Activated CD4-positive, alpha-beta T cell treated with anti-CD3 and anti-CD28 coated beads, Interleukin-2, amount 50 U/mL, for 48 hours (primary cell): ENCODE measurements around the gene DOLPP1.

Experiments
- DNase-seq, 2 experiments: peaks; one replicate each; pipeline ENCODE4 v3.0.0-alpha.2; 2020

The DOLPP1 gene

DNA sequence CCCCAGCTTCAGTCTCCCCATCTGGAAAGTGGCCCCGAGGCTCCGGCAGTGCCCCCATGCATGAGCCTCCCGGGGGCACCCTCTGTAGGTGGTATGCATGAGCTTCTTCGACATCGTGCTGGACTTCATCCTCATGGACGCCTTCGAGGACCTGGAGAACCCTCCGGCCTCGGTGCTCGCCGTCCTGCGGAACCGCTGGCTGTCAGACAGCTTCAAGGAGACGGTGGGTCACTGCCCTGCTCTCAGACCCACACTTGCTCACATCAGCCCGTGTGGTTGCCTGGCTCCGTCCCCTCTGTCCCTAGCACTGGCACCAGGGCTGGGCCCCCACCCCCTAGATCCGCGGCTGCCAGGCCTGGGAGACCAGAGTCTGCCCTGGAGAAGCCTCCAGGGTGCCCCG is 12.8 kb upstream of the DOLPP1 start:
- DNase-seq: no peak

DNA sequence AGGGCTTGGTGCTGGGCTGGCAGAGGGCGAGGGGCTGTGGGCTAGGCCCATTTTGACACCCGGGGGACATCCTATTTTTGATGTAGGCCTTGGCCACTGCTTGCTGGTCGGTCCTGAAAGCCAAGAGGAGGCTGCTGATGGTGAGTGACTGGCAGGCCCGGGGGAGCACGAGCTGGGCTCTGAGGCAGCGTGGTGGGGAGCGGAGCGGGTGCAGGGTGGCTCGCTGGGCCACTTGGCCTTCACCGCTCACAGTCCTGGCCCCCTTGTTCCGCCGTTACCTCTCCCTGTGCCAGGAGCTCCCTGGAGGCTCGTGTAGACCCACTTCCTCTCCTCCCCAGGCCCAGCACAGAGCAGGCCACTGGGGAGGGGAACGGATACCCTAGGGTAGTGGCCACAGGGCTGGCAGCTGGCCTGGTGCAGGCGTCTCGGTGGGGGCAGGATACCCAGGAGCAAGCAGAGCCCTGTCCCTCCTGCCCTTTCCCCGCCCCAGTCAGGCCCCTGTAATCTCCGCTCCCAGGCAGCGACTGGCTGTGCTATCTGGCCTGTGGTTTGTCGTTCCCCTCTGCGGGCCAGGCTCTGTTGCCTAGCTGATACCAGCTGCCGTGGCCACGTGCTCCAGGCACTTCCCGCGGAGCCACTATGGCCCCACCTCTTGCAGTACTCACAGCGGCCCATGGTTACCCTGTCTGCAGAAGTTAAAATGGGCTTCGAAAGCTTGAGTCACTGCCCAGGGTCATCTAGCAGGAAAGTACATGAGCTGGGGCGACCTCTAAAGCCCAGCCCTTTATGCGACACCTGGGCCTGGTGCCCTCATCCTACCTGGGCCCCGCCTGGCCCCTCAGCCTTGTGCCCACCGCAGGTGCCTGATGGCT is 11.7 kb upstream of the DOLPP1 start:
- peak; percentile 40 to 43 for DNase-seq

DNA sequence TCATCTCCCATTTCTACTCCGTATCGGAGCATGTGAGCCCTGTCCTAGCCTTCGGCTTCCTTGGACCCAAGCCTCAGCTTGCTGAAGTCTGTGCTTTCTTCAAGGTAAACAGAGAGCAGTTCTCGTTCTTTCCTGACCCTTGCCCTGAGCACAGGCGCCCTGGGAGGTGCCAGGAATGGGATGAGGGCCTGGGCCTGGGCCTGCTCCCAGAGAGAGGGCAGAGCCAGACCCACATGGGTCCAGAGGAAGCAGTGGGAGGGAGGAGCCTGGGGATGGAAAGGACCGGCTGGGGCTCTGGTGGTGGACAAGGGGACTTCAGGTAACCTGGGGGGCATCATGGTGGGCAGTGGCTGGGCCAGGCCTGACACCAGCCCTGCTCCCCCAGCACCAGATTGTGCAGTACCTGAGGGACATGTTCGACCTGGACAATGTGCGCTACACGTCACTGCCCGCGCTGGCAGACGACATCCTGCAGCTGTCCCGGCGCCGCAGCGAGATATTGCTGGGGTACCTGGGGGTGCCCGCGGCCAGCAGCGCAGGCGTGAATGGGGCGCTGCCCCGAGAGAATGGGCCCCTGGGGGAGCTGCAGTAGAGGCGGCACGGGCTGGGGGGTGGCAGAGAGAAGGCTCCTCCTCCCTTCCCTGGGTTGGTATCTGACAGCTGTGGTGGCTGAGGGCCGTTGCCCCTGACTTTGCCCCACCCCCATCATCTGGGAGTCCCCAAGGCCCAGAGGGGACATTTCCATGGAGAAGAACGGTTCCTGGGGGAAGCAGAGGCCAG is 10.9 kb upstream of the DOLPP1 start:
- no peak for DNase-seq

DNA sequence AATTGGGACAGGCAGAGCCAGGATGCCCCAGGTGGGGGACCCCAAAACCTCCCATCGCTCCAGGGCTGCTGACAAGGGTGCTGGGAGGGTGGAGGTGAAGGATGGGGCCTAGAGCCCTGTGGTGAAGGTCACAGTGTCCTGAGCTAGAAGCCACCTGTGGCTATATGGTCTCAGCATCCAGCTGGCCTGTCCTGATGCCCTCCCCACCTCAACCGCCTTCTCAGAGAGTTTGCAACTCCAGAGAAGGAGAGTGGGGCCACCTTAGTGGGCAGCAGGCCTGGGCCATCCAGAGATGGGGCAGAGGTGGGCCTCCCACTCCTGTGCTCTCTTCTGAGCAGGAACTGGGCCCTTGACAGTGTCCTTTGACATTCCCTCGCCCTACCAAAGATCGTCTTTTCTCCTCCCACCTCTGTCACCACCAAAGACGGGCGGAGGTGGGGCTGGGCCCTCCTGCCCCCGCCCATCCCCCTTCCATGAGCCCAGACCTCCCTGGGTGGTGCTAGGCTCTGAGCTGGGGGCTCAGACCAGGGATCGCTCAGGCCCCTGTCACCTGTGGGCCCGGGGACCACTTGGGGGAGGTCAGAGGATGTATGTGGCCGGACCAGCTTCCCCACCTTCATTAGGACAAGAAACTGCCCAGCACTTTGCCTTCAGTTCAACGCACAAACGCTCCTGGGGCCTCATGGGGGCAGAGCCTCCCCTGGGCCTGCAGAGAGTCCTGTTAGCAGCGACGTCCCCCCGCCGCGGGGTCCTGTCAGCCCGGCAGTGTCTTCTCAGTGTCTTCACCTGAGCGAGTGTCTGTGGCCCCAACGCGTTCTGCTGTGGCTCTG is 10.0 kb upstream of the DOLPP1 start:
- DNase-seq: no peak

DNA sequence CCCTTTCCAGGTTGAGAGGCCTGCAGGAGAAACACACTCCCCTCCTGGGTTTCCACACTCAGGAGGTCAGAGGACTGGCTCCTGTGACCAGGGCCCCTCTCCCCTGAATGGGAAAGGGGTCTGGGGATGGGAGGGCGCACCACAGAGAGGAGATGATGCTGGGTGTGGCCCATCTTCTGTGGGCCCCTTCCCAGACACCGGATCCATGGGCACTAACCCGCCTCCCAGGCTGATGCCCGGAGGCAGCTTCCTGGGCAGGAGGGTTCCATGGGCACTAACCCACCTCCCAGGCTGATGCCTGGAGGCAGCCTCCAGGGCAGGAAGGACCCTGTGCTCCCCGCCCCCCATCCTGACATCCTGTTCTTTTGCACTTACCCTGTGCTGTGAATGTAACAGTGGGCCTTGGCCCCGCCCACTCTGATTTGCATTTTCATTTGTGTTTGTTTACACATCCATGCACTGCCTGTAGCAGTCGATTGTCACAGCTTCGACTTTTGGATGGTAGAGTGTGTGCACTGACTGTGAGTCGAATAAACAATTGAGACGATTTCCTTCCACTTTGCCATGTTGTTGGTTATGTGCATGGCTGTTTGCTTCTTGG is 9.3 kb upstream of the DOLPP1 start:
- no peak for DNase-seq

DNA sequence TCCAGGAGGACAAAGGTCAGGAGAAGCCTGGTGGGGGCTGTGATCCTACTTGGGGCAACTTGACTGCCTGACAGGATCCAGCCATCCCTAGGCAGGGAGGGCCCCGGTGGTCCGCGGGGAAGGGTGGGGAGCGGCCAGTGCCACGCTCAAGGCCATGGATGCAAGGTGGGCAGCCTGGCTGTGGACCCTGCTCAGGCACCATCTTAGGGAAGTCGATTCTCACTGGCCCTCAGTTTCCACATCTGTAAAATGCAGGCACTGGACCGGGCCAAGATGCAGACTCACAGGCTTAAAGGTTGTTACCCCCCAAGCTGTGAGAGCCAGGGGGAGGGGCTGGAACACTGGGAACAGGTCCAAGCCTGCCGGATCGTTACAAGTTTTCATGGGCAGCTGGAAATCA is 8.7 kb upstream of the DOLPP1 start:
- no peak for DNase-seq

DNA sequence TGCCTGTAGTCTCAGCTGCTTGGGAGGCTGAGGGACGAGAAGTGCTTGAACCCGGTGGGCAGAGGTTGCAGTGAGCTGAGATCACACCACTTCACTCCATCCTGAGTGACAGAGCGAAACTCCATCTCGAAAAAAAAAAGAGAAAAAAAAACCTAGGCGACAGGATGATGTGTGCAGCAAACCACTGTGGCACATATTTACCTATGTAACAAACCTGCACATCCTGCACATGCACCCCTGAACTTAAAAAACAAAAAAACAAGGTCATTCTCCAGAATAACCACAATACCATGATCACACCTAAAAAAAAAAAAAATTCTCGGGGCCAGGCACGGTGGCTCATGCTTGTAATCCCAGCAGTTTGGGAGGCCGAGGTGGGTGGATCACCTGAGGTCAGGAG is 7.5 kb upstream of the DOLPP1 start:
- no peak for DNase-seq

DNA sequence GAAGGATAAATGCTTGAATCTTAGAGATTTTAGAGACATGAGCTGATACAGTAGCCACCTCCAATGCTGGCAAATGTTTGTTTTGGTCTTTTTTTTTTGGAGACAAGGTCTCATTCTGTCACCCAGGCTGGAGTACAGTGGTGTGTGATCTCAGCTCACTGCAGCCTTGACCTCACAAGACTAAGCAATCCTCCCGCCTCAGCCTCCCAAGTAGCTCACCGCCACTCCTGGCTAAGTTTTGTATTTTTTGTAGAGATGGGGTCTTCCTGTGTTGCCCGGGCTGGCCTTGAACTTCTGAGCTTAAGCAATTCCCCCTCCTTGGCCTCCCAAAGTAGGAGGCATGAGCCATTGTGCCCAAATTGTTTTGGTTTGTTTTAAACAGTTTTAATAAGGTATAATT is 6.8 kb upstream of the DOLPP1 start:
- DNase-seq: no peak

DNA sequence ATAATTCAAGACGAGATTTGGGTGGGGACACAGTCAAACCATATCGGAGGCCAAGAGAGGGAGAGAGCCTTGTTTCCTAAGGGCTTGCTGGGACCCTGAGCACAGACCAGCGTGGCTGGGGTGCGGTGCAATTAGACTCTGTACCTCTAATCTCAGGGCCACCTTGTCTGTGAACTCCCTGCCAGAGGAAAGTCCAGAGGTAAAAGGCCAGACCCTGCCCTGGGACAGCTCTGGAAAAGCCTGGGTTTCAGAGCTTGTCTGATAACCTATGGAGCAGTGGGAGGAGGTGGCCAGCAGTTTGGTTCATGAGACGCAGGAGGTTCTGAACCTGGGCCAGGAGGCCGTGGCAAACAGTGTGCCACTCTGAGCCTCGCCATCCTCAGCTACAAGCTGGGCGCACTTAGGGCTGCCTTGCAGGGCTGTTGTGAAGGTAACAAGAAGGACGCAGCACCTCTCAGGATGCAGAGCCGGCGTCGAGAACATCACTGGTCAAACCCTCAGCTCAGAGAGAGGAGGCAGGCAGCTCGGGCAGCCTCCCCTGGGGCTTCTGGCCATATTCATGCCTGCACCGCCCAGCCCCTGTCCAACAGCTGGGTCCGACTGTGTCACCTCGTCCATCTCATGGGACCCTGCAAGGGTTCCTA is 4.8 kb upstream of the DOLPP1 start:
- no peak for DNase-seq

DNA sequence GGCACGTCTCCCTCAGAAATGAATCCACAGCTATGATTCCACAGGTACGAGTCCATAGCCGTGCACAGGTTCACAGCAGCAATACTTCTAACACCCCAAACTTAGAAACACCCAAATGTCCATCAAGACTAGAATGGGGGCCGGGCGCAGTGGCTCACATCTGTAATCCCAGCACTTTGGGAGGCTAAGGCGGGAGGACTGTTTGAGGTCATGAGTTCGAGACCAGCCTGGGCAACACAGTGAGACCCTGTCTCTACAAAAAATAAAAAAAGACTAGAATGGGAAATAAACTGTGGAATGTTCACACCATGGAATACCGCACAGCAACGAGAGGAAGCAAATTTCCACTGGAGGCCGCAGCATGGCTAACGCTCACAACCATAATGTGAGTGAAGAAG is 4.3 kb upstream of the DOLPP1 start:
- DNase-seq: no peak

DNA sequence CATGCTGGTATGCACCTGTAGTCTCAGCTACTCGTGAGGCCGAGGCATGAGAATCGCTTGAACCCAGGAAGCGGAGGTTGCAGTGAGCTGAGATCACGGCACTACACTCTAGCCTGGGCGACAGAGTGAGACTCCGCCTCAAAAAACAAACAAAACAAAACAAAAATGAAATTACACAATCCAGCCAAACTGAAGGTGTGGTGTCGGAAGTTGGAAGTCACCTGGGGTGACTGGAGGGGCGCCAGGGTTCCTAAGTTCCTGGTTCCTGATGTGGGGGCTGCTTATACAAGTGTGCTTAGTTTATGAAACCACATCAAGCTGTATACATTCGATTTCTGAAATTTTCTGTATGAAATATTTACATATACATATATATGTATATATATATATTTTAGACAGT is 3.7 kb upstream of the DOLPP1 start:
- DNase-seq: no peak

DNA sequence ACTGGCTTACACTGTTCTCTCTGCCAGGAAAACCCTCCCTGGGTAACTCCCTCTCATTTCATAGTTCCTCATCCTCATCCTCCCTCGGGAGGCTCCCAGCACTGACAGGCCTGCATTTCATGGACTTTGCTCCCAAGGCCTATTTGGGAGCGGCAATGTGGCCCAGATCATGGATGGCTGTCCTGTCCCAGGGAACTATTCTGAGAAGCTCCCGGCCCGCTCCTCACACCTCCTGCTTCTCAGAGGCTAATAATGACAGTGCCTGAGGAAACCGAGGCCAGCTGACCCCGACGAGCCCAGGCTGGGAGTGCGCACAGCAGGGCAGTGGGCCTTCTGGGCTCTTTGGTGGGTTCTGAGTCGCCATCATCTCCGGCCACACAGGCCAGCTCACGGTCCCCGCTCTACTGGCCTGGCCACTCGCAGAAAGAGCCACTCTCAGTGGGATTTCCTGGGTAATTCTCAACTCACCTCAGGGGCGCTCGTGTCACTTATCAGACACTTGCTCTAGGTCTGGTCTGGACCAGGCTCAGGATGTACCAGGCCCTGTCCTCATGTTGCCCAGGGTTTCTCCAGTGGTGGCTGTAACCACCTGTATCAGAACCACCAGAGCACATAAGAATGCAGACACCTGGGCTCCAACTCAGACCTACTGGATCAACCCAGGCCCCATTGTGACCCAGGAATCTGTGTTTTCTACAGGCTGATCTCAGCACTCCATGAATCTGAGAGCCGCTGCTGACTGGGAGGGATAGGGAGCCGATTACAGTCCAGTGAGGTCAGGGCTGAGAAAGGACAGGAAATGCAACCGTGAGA is 2.0 kb upstream of the DOLPP1 start:
- no peak for DNase-seq

DNA sequence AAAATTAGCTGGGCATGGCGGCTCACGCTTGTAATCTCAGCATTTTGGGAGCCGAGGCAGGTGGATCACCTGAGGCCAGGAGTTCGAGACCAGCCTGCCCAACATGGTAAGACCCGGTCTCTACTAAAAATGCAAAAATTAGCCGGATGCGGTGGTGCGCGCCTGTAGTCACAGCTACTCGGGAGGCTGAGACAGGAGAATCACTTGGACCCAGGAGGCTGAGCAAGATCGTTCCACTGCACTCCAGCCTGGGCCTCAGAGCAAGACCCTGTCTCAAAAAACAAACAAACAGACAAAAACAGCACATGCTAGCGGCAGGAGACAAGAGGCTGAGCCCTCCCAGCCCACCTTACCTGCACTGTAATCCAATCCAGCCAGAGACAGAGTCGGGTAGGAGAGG is 1.1 kb upstream of the DOLPP1 start:
- DNase-seq: no peak

DNA sequence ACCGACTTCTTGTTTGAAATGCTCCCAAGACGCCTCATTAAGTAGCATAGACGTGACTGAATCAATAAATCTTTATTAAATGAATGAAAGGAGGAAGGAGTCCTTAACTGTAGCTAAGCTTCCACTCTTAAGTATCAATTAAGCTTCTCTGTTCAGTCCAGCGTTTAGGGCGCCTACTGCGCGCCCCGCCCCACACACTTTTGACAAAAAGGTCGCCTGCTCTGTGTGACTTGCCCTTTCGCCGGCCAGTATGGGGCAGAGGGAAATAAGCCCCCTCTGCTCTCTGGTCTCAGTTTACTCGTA is 662 bp upstream of the DOLPP1 start:
- DNase-seq: no peak

DNA sequence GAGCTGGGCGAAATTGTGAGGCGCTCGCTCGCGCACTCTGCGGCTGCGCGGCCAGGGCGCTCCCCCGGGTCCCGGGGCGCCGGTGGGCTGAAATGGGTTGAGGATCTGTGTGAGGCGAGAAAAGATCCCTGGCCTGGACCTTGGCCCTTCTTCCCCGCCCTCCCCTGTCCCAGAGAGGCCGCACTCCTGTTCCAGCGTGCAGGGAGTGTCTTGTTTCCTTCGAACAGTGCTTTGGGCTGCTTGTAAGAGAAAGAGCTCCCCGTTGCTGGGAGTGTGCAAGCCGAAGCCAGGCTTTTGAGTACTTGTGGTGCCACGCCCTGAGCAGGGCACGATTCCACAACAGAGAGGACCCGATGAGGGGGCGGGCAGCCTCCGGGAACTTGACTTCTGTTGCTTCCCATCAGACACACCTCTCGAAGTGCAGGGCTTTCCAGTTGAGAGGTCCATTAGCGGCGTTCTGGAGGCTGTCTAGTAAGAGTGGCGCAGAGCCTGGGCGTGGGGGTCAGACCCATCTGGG is 535 bp downstream of the DOLPP1 start:
- peak; percentile 35 for DNase-seq

DNA sequence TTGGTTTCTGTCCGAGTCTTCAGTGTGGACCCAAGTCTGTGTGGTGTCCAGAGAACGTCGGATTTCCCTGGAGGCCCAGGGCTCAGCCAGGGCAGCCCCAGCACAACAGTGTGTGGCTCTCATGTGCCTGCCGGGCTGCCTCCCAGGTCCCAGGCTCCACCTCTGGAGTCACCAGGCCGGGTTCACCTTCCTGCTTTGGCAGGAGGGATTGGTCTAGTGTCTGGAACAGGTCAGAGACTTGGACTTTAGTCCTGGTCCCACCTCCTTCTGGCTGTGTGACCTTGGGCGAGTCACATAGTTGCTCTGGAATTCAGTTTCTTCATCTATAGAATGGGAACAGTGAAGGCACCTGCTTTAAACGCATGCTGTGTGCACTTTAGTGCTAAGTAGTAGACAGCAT is 3.2 kb downstream of the DOLPP1 start:
- no peak for DNase-seq

DNA sequence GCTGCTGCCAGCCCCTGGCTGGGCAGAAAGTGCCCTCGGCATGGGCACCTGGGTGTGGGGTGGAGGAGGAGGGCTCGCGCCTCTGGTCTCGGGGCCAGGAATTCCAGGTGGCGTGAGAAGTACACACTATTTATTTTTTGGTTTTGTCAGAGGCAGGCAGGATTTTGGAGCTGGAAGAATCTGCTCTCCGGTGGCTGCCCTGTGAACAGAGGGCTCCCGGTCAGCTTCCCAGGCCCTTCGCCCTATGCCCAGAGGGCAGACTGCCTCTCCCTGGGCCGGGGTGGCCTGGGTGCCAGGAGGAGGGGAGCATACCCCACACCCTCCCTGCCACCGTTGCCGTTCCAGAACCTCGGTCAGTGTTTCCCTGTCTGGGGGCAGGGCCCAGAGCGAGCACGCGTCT is 8.3 kb downstream of the DOLPP1 start:
- DNase-seq: no peak

DNA sequence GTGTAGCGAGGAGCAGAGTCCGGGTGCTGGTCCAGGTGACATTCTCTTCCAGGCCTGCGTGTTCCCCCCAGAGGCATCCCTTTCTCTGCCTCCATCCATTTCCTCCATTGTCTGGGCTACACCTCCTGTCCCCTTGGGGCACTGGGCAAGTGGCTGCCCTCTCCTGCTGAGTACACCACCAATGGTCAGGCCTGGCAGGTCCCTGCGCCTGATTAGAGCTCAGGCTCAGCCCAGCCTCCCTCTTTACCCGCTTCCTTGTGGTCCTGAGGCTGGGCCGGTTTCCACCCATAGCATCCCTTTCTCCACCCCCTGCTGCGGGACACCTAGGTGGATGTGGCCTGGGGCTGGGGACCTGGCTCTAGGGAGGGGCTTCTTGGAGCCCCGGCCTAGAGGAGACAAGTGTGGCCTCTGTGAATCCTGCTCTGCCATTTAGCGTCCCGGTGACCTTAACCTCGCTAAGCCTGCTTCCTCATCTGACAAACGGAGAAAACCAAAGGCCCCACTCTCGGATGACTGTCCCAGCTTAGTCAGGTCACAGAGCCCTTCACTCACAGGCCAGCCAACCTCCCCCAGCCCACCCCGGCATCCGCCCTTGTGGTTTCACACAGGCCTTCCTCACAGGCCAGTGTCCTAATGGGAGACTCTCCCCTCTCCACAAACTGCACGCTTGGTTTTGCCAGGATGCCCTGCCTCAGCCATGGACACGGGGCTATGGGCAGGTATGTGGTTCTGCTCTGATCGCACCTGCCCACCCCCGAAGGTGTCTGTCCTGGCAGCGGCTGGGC is 12.9 kb downstream of the DOLPP1 start:
- no peak for DNase-seq

DNA sequence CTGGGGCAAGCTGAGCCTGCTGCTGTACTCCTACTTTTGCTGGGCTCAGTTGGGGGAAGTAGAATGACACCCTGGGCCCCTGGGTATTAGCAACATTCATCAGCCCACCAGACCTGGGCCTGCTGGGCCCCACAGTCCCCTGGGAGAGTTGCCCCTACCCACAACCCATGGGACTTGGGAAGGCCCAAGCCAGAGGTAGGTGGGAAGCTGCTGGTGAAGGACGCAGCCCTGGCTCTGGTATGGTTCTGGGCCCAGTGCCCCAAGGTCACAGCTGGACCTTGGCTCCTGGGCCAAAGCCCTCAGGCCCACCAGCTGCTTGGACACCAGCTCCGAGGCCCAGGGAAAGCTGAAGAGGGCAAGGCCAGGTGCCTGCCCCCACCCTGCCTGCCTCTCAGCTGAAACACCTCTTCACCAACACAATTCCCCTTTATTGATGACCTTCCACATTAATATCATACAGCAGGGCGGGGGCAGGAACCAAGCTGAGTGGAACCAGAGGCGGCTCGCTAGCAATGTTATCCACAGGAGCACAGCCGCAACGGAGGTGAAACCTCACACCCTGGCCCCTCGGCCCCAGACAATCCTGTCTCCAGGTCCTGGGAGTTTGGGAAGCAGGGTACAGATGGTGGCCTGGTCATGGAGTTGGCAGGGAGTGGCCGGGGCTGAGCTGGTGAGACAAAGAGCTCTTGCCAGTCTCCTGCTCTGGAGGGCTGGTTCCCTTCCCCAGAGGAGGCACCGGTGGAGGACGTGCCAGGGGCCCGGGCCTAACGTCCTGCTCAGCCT is 13.7 kb downstream of the DOLPP1 start:
- DNase-seq: no peak

DNA sequence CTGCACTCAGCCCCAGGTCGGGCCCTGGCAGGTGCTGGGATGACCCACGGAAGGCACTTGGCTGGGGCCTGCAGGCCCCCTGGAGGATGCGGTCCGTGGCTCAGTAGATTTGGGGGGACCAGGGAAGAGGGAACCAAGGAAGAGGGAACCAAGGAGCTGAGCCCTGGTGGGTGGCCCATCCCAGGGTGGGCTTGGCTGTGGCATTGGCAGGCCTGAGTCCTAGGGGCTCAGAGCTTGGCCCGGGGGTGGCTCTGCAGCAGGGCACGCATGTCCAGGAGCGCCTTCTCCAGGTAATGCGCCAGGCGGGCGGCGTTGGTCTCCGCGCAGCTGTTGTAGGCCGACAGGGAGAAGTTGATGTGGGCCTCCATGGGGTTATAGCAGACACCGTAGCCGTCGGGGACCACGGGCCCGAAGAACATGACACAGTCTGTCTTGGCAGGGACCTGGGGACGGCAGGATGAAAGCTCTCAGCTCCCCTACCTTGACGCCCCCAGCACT is 14.3 kb downstream of the DOLPP1 start:
- DNase-seq: no peak
